CD4-positive, alpha-beta T cell treated with Interleukin-12 subunit alpha and Interleukin-12 subunit beta, for 1 hour (primary cell): ENCODE measurements around the gene TEAD2.
A peak's percentile ranks its signal among the peaks of the same experiment; 100 is the strongest.
"Not testable (repeated sequence)": the region's sequence is repeated elsewhere in the genome, so short reads cannot be mapped to it uniquely, and the experiment has no call there.

Source experiments
- DNase-seq: peaks from one replicate; pipeline ENCODE4 v3.0.0-alpha.2; 2020

The TEAD2 gene

DNA sequence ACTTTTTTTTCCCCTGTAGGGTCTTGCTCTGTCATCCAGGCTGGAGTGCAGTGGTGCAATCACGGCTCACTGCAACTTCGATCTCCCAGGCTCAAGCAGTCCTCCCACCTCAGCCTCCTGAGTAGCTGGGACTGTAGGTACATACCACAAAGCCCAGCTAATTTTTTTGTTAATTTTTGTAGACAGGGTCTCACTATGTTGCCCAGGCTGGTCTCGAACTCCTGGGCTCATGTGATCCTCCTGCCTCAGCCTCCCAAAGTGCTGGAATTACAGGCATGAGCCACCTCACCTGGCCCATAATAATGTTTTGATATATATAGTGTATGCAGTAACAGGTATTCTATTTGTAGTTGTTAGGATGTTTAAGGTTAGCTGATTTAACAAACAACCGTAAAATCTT, 31.0 kb downstream of the TEAD2 start:
- DNase-seq = not testable (repeated sequence)

DNA sequence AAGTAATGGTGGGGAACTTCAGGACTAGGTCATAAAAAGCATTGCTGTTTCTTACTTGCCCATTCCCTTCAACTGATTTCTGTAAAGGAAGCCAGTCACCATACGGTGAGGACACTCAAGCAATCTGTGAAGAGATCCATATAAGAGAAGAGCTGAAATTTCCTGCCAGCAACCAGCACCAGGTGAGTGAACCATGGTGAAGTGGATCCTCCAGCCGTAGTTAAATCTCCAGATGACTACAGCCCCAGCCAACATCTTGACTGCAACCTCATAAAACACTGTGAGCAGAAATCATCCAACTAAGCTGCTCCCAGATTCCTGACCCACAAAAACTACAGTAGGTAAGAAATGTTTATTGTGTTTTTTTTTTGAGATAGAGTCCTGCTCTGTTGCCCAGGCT, 33.5 kb downstream of the TEAD2 start:
- DNase-seq = no peak

DNA sequence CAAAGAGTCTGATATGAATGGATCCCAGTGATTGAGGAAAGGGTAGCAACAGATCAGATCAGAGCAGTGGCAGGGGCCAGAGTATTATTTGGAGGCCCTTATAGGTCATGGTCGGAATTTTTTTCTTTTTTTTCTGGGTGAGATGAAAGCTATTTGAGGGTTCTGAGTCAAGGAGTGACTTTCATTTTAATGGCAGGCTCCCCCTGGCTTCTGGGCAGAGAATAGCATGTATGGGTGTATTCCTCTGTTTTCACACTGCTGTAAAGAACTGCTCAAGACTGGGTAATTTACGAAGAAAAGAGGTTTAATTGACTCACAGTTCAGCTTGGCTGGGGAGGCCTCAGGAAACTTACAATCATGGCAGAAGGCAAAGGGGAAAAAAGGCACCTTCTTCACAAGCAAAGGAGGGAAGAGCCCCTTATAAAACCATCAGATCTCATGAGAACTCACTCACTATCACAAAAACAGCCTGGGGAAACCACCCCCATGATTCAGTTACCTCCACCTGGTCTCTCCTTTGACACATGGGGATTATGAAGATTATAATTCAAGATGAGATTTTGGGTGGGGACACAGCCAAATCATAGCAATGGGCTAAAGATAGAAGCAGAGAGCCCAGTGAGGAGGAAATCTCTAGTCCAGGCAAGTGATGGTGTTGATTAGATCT, 34.2 kb downstream of the TEAD2 start:
- DNase-seq = peak; percentile 60

DNA sequence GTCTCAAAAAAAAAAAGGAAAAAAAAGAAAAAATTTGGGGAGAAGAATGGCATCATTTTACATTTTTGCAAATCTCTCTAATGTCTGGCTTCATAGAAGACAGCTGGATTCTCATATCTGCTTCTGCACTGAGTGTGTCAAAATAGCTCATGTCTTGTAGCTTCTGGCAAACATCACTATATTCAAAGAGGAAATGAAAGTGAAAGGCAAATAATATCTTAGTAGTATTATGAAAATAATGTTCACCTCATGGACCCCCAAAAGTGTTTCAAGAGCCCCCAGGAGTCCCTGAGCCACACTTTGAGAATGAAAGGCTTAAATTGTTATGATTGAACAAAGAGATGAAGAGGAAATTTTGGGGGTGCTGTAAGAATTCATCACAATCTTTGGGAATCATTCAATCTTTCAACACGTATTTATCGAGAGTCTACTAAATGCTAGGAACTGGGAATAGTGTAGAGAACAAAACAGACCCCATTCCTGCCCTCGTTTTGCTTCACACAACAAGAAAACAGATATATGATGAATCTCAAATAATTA, 36.0 kb downstream of the TEAD2 start:
- no peak for DNase-seq

DNA sequence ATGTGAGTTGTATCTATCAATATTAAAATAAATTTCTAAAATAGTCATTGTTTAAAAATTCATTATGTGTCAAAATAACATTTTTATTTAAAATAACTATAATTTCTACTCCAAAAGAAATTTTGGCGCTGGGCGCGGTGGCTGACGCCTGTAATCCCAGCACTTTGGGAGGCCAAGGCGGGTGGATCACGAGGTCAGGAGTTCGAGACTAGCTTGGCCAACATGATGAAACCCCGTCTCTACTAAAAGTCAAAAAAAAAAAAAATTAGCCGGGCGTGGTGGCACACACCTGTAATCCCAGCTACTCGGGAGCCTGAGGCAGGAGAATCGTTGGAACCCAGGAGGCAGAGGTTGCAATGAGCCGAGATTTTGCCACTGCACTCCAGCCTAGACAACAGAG, 36.5 kb downstream of the TEAD2 start:
- DNase-seq = not testable (repeated sequence)

DNA sequence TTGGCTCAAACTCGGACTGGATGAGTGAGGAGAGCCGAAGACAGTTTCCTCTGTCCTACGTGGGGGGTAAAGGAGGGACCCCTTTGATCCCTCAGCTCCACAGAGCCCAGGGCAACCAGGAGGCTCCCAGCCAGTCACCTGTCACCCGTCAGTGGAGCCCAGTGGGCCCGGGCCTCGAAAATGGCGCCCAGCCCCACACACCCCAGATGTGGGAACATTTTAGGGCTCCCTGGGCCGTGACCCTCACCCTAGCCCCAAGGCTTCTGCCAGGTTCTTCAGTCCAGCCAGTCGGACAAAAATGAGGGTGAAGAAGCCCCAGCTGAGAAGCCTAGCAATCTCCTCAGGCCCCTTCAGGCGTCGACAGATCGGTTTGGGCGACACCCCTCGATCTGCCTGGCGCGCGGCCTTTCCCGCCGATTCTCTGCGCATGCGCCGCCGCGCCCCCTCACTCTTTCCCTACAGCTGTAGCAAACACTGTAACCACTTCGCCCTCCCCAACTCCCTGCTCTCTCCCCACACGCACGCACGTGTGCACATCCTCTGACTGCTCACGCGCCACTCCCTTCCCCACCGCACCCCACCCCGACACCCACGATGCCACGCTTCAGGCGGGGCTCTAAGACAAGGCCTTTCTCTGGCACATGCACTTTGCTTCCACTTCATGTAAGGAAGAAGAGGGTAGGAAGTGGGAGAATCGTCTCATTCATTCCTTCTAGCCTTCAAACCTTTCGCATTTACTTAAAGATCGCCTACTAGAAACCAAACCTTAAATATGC, 37.2 kb downstream of the TEAD2 start, which contains the start of gene SLC6A16:
Gene SLC6A16, minus strand, starts transcription at position 391 of the 776 bp plus-strand sequence. CDS start 13,844 bp downstream, outside the sequence.
- no peak for DNase-seq

DNA sequence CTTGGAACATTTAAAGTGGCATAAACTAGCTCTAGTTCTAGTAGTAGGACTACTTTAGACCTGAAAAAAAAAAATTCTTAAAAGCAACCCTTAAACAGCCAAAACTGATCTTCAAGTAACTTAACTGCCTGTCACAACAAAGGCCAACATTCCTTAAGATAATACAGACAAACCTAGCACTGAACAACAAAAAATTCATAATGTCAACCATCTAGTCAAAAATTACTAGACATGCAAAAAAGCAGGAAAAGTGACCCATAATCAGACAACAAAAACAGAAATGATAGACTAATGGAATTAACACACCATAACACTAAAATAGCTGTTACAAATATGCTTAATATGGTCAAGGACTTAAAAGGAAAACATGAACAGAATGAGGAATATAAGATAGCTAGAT, 43.9 kb downstream of the TEAD2 start:
- no peak for DNase-seq

DNA sequence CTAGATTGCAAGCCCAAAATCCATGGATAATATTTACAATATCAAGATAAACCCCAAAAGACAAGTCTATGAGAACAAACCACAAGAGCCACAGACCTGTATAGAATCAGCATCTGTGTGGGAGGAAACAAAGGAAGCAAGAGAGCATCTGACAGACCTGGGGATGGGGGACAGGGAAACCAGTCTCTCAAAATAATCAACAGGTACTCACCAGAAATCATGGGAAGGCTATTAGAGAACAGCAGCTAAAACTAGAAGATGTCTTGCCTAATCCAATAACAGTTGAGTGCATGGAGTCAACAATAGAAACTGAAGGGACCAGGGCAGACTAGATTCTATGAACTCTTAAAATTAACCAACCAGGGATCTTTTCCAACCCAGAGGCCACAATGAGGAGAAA, 45.9 kb downstream of the TEAD2 start:
- no peak for DNase-seq

DNA sequence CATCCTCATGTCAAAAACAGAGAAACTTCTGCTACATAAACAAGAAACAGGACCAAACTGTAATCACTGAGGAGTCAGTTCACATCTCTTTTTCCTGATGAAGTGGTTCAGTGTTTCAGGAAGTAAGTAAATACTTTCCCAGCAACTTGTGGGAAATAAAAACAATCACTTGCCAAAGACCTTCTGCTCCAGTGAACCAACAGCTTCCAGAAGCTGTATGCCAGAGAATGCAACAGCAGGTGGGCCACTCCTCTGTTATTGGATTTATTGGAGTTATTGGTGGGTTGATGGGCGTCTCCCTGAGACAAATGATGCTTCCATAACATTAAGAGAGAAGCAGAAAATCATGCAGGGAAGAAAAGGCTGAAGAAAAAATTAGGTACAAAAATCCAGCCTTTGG, 47.1 kb downstream of the TEAD2 start:
- DNase-seq = no peak

DNA sequence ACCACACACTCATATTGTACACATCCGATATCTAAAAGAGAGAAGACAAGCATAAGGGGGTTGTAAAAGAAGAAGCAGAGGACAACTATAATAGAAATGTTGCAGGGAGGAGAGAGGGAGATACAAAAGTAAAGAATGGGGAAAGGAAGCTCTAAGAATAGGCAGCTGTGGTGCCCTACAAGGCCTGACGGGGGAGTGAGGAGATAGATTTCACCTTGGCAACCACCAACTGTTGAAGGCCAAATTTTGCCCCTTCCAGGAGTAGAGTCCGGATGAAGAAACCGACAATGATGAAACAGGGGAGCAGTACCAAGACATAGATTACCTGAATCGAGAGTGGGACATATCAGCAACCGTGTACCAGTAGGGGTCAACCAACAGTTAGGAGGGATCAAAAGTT, 53.1 kb downstream of the TEAD2 start:
- no peak for DNase-seq

DNA sequence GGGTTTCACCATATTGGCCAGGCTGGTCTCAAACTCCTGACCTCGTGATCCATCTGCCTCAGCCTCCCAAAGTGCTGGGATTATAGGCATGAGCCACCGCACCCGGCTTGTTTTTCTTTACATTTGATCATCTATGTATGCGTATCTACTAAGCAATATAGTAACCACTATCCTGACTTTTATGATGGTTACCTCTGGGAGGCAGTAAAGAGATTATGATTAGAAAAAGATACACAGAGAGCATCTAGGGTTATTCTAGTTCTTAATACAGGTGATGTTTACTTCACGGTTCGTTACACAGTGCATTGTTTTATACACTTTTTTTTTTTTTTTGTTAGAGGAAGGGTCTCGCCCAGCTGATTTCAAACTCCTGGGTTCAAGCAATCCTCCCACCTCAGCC, 55.5 kb downstream of the TEAD2 start:
- DNase-seq = not testable (repeated sequence)

DNA sequence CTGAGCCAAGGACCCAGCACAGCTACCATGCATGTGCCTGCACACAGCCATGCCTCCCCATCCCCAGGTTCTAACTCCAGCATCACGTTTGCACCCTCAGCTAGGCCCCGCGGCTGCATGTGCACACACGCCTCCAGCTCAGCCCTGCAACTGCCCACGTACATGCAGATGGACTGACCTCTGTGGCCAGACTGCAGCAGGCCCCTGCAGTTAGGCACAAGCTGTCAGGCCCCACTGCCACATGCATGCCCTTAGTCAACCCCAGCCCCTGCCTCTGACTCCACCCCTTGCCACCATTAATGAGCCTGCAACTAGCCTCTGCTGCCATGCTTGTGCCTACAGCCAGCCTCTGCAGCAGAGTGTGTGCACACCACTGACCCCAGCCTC, 60.4 kb downstream of the TEAD2 start:
- no peak for DNase-seq

DNA sequence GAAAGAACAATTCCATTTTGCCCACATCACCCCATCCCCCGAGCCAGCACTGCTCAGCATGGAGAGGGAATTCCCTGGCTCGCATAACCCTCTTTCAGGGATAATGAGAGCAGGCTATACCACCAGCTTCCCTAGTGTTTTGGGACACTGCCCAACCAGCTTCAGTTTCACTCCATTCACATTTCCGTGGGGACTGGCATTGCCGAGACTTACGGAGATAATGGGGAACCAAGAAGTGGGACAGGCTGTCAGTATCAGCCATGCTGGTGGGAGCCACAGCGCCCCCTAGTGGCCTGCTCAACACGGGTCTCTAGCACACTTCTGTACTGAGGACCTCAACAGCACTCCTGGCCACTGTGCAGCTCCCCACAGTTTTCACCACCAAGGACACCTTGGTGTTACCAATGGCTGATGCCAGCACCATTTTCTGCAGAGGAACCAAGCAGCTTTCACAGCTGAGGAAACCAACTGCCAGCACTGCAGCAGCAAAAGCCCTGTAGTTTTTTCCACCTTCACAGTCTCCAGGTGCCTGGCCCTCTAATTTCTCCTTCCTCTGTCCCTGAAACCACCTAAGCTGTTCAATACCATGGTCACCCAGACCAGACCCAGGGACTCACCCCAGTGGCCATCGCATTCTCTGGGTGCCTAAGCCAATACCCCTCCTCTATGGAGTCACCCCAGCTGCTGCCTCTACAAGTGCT, 60.9 kb downstream of the TEAD2 start:
- DNase-seq = peak; percentile 77

DNA sequence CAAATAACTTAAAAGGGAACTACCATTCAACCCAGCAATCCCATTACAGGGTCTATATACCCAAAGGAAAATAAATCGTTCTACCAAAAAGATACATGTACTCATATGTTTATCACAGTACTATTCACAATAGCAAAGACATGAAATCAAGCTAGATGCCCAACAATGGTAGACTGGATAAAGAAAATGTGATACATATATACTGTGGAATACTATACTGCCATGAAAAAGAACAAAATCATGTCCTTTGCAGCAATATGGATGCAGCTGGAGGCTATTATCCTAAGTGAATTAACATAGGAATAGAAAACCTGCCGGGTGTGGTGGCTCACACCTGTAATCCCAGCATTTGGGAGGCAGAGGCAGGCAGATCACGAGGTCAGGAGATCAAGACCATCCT, 63.6 kb downstream of the TEAD2 start:
- not testable (repeated sequence) for DNase-seq

DNA sequence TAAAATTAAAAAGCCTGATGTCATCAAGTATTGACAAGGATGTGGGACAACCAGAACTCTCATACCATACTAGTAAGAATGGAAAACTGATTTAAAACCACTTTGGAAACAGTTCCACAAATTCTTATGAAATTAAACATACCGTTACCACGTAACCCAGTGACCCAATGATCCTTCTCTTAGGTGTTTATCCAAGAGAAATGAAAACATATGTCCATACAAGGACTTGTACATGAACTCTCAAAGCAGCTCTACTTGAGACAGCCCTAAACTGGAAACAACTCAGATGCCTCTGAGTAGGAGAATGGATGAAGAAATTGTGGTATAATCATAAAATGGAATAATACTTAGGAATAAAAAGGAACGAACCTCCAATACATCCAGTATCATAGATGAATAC, 64.8 kb downstream of the TEAD2 start:
- DNase-seq = no peak

DNA sequence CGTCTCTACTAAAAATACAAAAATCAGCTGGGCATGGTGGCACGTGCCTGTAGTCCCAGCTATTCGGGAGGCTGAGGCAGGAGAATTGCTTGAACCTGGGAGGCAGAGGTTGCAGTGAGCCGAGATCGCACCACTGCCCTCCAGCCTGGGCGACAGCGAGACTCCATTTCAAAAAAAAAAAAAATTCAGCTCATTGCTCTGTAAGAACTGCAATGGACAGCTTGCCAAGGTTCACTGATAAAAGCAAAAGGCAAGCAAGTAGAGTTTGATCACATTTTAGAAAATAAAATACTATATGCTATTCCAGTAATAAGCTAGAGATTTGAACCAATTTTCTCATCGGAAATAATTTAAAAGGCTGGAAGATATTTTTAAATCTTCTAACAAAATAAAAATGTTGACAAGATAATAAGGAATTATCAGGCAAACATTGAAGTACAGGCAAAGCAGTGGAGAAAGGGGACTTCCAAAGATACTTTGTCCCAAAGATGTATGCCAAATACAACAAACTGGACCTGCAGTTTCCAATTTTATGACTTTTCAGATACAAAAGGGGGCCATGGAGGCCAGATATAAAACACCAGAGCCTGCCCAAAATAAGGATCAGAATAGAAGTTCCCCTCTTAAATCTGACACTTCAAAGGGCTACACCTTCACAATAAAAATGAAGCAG, 66.9 kb downstream of the TEAD2 start:
- DNase-seq = no peak

DNA sequence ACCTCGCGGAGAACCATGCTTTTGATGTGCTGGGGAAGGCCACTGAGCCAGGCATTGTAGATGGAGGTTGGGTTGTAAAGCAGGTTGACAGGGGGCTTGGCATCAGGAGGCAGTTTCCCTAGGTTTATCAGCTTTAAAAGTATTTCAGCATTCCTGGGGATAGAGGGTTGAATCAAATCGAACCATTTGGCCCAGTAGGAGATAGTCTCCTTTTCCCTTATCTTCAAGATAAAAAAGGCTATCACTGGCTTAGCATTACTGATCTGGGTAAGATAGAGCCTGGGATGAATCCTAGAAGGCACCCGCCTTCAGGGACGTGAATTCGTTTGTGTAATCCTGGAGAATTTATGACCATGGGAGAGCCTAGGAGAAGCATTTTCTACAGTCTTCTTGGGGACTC, 67.8 kb downstream of the TEAD2 start:
- DNase-seq = no peak
